ENCODE results near the gene GNG7. TPM values are rescaled to one million over a fixed set of nuclear protein-coding genes. Genes with fewer than 3 reads are reported as not detected.
A peak's percentile ranks its signal among the peaks of the same experiment; 100 is the strongest.

GNG7 gene
- total RNA-seq, 1 experiment from 2014 or later, result 0.87 TPM

DNA sequence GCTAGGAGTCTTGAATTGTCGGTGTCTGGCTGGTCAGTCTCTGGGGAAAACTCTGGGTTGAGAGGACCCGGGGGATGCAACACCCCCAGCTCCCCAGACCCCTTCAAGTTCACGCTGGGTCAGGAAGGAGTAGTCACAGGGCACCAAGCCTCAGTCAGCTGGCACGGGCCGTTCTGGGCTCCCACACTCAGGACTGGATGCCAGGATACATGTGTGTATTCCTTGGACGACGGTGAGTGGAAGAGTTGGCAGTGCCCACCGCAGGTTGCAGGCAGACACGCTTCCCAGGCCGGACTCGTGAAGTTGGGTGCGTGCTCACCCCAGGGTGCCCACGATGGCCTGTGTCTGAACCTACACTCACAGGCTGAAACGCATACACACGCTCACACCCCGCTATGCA lies 221.0 kb downstream of the GNG7 start:
- H3K27me3 Mint-ChIP-seq (ENCODE audit: unreplicated experiment), result peaks cover 2% of the 10 kb centered on the region
- CTCF ChIA-PET, result no interaction called here
- TF ChIP-seq, protein P1, sequence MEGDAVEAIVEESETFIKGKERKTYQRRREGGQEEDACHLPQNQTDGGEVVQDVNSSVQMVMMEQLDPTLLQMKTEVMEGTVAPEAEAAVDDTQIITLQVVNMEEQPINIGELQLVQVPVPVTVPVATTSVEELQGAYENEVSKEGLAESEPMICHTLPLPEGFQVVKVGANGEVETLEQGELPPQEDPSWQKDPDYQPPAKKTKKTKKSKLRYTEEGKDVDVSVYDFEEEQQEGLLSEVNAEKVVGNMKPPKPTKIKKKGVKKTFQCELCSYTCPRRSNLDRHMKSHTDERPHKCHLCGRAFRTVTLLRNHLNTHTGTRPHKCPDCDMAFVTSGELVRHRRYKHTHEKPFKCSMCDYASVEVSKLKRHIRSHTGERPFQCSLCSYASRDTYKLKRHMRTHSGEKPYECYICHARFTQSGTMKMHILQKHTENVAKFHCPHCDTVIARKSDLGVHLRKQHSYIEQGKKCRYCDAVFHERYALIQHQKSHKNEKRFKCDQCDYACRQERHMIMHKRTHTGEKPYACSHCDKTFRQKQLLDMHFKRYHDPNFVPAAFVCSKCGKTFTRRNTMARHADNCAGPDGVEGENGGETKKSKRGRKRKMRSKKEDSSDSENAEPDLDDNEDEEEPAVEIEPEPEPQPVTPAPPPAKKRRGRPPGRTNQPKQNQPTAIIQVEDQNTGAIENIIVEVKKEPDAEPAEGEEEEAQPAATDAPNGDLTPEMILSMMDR (IDR thresholded peaks at IDR 0.05; ENCODE audit: unreplicated experiment), result no peak

DNA sequence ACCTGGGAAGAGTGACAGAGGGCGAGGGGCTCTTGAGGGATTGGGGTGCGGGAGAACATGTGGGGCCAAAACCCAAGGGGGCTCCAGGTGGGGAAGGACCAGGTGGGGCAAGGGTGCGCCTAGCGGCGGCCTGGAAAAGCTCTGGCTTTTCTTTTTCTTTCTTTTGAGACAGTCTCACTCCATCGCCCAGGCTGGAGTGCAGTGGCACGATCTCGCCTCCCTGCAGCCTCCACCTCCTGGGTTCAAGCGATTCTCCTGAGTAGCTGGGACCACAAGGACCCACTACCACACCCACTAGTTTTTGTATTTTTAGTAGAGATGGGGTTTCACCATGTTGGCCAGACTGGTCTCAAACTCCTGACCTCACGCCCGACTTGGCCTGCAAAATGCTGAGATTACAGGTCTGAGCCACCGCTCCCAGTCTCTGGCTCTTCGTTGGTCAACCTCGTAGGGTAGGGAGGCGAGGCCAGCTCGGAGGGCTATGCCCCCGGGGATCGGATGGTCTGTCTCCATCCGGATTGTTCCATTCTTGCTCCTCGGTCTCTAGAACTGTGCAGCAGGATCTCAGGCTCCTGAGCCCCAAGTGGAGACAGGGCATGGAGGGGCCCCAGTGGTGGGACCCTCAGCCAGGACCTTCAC lies 222.8 kb downstream of the GNG7 start:
- no TSS peak for BruUV-seq (replicated peaks)
- H3K36me3 Mint-ChIP-seq (ENCODE audit: insufficient read depth, unreplicated experiment), result peaks cover 48% of the 10 kb centered on the region
- DNase-seq, result no peak
- intact Hi-C loops (cut with micrococcal nuclease; ENCODE audit: unreplicated experiment), result loop anchor here (5.0 kb wide), 1 partner anchor 63 kb away; no protein-coding TSS in a partner anchor
- peaks cover 5% of the 10 kb centered on the region for H3K9me3 Mint-ChIP-seq (ENCODE audit: low read depth, unreplicated experiment)
- H3K27ac Mint-ChIP-seq (ENCODE audit: unreplicated experiment), result peak overlapping the region; percentile 93
- TF ChIP-seq, protein P1 (IDR thresholded peaks at IDR 0.05; ENCODE audit: unreplicated experiment), result no peak
- peaks cover 11% of the 10 kb centered on the region for H3K27me3 Mint-ChIP-seq (ENCODE audit: unreplicated experiment)
- H3K4me3 Mint-ChIP-seq (ENCODE audit: low read depth, unreplicated experiment), result peak overlapping the region; percentile 95
- CTCF ChIA-PET, result no interaction called here
- peaks cover 9% of the 10 kb centered on the region for H3K4me1 Mint-ChIP-seq (ENCODE audit: low read depth, unreplicated experiment)

More for the DNA sequence above, 221.0 kb downstream of the GNG7 start:
- H3K27ac Mint-ChIP-seq (ENCODE audit: unreplicated experiment), result no peak overlapping the region
- H3K4me3 Mint-ChIP-seq (ENCODE audit: low read depth, unreplicated experiment), result no peak overlapping the region
- peaks cover 9% of the 10 kb centered on the region for H3K4me1 Mint-ChIP-seq (ENCODE audit: low read depth, unreplicated experiment)
- intact Hi-C loops (cut with micrococcal nuclease; ENCODE audit: unreplicated experiment), result no loop called here
- H3K36me3 Mint-ChIP-seq (ENCODE audit: insufficient read depth, unreplicated experiment), result peaks cover 34% of the 10 kb centered on the region
- BruUV-seq (replicated peaks), result no TSS peak
- peaks cover 5% of the 10 kb centered on the region for H3K9me3 Mint-ChIP-seq (ENCODE audit: low read depth, unreplicated experiment)
- no peak for DNase-seq

DNA sequence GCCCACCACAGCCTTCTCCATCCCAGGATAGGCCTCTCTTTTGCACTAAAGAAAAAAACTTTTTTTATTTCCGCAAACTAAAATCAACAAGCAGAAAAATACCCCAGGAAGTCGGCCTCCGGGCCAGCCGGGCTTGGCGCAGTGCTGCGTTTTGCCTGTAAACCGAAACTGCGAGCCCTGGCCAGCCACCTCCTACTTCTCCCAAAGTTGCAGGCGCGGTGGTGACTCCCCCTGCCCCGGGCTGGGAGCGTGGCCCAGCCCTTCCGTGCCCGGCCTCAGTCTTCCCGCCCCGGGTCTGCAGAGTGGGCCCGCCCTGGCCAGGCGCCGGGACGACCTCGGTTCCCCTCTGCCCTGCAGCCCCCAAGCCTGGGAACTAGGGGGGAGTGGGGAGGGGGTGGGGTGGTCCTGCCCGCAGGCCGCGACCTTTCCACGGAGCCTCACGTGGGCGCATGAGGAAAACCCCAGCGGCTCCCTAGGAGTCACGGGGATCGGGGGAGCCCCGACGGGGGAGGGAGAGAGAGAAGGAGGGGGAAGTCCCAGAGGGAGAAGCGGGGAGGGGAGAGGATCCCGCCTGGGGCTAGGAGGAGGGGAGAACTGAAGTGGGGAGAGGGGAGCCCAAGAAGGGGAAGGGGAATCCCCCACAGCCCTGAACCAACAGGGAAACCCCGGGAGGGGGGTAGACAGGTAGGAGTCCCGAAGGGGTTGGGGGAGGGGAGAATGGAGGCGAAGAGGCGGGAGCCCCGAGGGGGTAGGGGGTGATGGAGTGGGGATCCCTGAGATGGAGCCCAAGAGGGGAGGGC lies 223.5 kb downstream of the GNG7 start:
- CTCF ChIA-PET, result interaction anchor here (0.5 to 4.3 kb wide), 3 partner anchors 62 to 128 kb away, joined by 3 to 61 read pairs (median 7); no protein-coding TSS in a partner anchor
- peak; percentile 60 for DNase-seq
- no TSS peak for BruUV-seq (replicated peaks)
- Mint-ChIP-seq H3K27ac (ENCODE audit: unreplicated experiment) (peak overlapping the region; percentile 93), H3K4me3 (ENCODE audit: low read depth, unreplicated experiment) (peak overlapping the region; percentile 95), H3K36me3 (ENCODE audit: insufficient read depth, unreplicated experiment) (peaks cover 48% of the 10 kb centered on the region), H3K4me1 (ENCODE audit: low read depth, unreplicated experiment) (peaks cover 9% of the 10 kb centered on the region), H3K9me3 (ENCODE audit: low read depth, unreplicated experiment) (peaks cover 4% of the 10 kb centered on the region), H3K27me3 (ENCODE audit: unreplicated experiment) (peaks cover 11% of the 10 kb centered on the region)
- TF ChIP-seq, protein P1 (IDR thresholded peaks at IDR 0.05; ENCODE audit: unreplicated experiment), result no peak
- intact Hi-C loops (cut with micrococcal nuclease; ENCODE audit: unreplicated experiment), result loop anchor here (1.0 to 5.0 kb wide), 2 partner anchors 63 to 100 kb away; no protein-coding TSS in a partner anchor

DNA sequence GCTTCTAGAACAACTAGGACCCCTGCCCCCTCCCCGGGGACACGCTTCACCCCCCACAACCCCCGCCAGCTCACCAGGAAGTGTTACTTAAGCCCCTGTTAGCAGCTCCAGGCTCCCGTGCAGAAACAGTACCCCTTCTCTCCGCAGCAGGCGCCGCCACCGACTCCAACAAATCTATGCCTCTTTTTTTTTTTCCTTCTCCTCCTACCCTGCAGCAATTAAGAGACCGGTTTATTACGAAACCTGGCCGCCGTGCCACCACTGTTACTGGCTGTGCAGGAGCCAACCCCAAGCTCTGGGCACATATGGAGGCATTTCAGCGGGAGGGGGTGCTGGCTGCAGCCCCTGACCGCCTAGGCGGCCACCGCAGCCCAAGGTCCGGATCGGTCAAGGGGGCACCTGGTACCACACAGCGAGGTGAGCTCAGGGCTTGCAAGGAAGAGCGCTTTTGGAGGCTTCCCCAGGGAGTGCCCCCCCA lies 224.2 kb downstream of the GNG7 start:
- peaks cover 9% of the 10 kb centered on the region for H3K4me1 Mint-ChIP-seq (ENCODE audit: low read depth, unreplicated experiment)
- CTCF ChIA-PET, result interaction anchor here (0.5 to 4.3 kb wide), 6 partner anchors 22 to 1284 kb away, joined by 3 to 61 read pairs (median 4); no protein-coding TSS in a partner anchor
- H3K27me3 Mint-ChIP-seq (ENCODE audit: unreplicated experiment), result peaks cover 11% of the 10 kb centered on the region
- DNase-seq, result peak; percentile 68
- H3K9me3 Mint-ChIP-seq (ENCODE audit: low read depth, unreplicated experiment), result no peaks in the 10 kb centered on the region
- intact Hi-C loops (cut with micrococcal nuclease; ENCODE audit: unreplicated experiment), result loop anchor here (1.0 to 5.0 kb wide), 2 partner anchors 64 to 101 kb away; no protein-coding TSS in a partner anchor
- H3K4me3 Mint-ChIP-seq (ENCODE audit: low read depth, unreplicated experiment), result peak overlapping the region; percentile 95
- no TSS peak for BruUV-seq (replicated peaks)
- peak overlapping the region; percentile 93 for H3K27ac Mint-ChIP-seq (ENCODE audit: unreplicated experiment)
- TF ChIP-seq, protein P1 (IDR thresholded peaks at IDR 0.05; ENCODE audit: unreplicated experiment), result peak; percentile 22
- peaks cover 48% of the 10 kb centered on the region for H3K36me3 Mint-ChIP-seq (ENCODE audit: insufficient read depth, unreplicated experiment)

All from Calu3 (cell line).